ENCODE data around the gene VIT.

VIT gene

GRCh38 chr2:36789181-36789804, 92.8 kb downstream of the VIT start:
- DNase-seq (ENCODE audit: insufficient read length, low spot score) (no peak), FAIRE-seq (no peak)
- no peak for TF ChIP-seq CTCF (IDR thresholded peaks at IDR 0.05; ENCODE audit: insufficient read depth, missing control alignments)

- FAIRE-seq: no peak
- no peak for TF ChIP-seq CTCF (IDR thresholded peaks at IDR 0.05; ENCODE audit: insufficient read depth, missing control alignments)
- no peak for DNase-seq (ENCODE audit: insufficient read length, low spot score)
Observed at GRCh38 chr2:36792951-36793350, 96.4 kb downstream of the VIT start.

- TF ChIP-seq CTCF (IDR thresholded peaks at IDR 0.05; ENCODE audit: insufficient read depth, missing control alignments): no peak
- no peak for DNase-seq (ENCODE audit: insufficient read length, low spot score)
- FAIRE-seq: no peak
Observed at GRCh38 chr2:36797324-36798070, 101.0 kb downstream of the VIT start.

- TF ChIP-seq CTCF (IDR thresholded peaks at IDR 0.05; ENCODE audit: insufficient read depth, missing control alignments): no peak
- no peak for DNase-seq (ENCODE audit: insufficient read length, low spot score)
- FAIRE-seq: no peak
Observed at GRCh38 chr2:36798724-36799123, 102.2 kb downstream of the VIT start.

GRCh38 chr2:36800381-36800780, 103.9 kb downstream of the VIT start:
- no peak for DNase-seq (ENCODE audit: insufficient read length, low spot score)
- no peak for TF ChIP-seq CTCF (IDR thresholded peaks at IDR 0.05; ENCODE audit: insufficient read depth, missing control alignments)
- FAIRE-seq: no peak

- no peak for DNase-seq (ENCODE audit: insufficient read length, low spot score)
- no peak for FAIRE-seq
Observed at GRCh38 chr2:36801088-36801487, 104.6 kb downstream of the VIT start.

More at GRCh38 chr2:36801088-36801487, 104.6 kb downstream of the VIT start:
- TF ChIP-seq CTCF (IDR thresholded peaks at IDR 0.05; ENCODE audit: insufficient read depth, missing control alignments): no peak

Measured in D721Med (cell line).